NCI-H460 (cell line): Measurements from ENCODE around the gene FHAD1. TPM values are rescaled to one million over a fixed set of nuclear protein-coding genes. Genes with fewer than 3 reads are reported as not detected.
"Not testable (repeated sequence)": the region's sequence is repeated elsewhere in the genome, so short reads cannot be mapped to it uniquely, and the experiment has no call there.

Source experiments
- DNase-seq: peaks from one replicate; pipeline ENCODE4 v3.0.0-alpha.2; 2016; ENCODE audit warnings: low read depth; ENCODE audit errors: extremely low read depth
- total RNA-seq: library from RNA; depleted of rRNA; stranded (reverse); fragments of >200 nt; shearing (Covaris generic); gene quantifications from 2 replicates; pipeline ENCODE4 v1.2.3, GENCODE V29; 2014

The FHAD1 gene
- total RNA-seq, 1 experiment from 2014 or later, result 101 TPM

DNA sequence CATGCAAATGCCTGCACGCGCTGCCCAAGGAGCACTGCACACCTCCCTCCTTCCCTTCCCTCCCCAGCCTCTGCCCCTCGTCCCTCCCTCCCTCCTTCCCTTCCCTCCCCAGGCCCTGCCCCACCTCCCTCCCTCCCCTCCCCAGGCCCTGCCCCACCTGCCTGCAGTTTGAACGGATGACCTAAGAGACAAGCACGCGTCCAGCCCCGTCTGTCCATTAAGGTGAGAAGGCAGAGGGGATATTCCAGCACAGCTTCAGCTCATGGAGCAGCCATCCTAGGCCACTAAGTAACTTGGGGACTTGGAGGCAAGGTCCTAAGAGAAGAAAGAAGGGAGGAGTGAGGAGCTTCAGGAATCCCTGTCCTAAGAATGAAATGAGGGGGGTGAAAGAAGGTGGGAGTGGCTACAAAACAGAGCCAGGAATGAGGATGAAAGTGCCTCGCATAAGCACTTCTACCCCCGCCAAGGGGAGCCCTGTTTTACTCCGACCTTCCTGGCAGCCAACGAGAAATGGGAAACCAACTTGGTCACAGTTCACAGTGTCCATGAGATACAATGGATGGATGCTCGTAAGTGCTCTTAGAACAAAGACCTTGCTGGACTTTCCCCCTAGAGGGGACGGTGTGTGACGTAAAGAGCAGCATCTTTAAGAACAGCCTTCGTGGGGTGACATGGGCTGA lies 141.3 kb downstream of the FHAD1 start:
- no peak for DNase-seq

DNA sequence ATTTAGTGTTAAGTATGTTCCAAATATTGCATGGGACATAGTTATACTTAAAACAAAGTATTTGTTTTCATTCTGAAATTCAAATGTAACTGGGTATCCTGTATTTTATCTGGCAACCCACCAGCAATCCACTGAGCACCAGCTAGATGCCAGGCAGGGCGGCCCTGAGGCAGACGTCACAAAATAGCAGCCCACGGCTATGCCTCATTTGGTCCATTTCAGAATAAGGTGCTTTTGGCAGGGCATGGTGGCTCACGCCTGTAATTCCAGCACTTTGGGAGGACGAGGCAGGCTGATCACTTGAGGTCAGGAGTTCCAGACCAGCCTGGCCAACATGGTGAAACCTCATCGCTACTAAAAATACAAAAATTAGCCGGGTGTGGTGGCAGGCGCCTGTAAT lies 142.8 kb downstream of the FHAD1 start:
- not testable (repeated sequence) for DNase-seq

DNA sequence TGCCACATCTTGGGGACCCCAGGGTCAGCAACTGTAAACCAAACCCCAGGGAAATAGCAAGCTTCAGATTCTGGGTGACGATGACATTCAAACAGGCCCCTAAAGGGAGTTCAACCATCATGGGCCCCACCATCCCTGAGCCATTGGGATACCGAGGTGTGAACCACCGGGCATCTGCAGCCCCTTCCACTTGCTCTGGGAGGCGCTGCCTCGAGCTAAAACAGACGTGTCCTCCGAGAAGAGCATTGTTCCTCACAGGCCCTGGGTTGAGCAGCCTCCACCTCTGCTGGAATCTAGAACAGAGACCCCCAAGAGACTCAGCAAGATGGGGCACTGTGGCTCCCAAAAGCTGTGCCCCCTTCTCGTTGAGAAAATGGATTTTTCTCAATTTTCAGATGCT lies 143.6 kb downstream of the FHAD1 start:
- no peak for DNase-seq

DNA sequence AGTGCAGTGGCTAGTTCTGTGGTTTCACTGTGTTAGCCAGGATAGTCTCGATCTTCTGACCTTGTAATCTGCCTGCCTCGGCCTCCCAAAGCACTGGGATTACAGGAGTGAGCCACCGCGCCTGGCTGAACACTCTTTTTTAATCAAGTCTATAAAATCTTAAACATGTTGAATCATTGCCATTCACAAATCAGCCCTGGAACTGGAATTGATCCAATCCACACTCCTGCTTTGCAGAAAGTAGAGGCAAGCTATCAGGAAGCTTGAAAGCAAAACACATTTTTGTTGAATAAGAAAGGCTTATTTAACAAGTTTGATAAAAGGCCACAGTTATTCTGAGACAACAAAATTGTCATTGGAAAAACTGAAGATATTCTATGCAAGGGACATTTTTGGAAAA lies 144.3 kb downstream of the FHAD1 start:
- no peak for DNase-seq

DNA sequence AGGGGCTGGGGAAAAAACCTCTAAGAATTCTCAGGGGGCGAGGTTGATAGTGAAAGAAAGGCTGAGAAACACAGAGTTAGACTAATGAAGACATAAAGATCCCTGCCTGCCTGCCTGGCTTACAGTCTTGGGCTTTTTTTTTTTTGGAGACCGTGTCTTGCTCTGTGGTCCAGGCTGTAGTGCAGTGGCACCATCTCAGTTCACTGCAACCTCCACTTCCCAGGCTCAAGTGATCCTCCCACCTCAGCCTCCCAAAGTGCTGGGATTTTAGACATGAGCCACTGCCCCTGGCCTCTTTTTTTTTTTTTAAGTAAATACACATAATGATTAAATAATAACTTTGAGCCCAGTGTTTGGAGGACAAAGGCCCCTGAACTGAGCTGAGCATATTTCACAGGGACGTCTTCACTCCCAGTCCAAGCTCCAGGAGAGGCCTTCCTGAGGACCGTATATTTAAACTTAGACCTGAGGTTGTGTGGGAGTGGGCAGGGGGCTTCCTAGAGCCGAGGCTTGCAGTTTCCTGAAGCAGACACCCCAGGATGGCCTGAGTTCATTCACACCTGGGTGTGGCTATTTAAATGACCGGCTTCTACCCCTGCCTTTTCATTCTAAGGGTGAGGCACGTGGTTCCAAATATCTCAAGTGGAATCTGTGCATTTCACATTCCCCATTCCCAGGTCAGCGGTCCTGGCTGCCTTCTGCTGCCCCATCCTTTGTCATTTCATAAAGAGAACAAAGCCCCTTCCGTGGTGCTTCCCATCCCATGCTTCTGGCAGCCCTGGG lies 146.6 kb downstream of the FHAD1 start:
- DNase-seq, result no peak

DNA sequence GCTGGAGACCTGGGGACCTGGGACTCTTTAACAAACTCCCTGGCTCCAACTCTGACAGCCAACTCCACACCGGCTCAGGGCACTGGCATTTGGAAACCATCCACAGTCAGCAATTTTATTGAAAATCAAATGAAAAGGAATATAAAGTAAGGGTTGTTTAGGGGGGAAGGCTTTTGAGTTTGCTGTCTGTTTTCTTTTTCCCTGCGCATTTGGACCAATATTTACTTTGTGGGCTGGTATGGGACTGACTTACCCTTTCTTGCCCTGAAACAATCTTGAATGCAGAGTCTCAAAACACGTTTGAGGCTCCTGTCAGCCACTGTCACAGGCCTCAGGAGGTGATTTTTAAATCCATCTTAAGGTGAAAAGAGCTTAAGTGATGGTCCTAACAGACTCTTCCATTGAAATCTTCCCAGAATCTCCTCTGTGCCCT lies 147.3 kb downstream of the FHAD1 start:
- no peak for DNase-seq

DNA sequence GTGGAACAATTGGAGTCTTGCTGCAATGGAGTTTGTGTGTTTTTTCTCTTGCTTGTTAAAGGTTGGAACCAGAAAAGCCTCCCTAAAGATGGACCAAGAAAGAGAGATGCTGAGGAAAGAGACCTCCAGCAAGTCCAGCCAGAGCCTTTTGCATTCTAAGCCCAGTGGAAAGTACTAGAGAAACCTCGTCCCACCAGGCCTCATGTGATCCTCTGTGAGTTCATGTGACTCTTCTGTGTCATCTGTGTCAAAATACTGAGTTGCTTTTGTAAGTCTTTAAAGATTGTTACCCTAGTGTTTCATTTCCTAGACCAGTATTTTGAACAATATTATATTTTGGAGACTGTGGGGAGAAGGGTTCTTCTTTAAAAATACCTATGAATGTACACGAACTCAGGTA lies 150.2 kb downstream of the FHAD1 start:
- no peak for DNase-seq

DNA sequence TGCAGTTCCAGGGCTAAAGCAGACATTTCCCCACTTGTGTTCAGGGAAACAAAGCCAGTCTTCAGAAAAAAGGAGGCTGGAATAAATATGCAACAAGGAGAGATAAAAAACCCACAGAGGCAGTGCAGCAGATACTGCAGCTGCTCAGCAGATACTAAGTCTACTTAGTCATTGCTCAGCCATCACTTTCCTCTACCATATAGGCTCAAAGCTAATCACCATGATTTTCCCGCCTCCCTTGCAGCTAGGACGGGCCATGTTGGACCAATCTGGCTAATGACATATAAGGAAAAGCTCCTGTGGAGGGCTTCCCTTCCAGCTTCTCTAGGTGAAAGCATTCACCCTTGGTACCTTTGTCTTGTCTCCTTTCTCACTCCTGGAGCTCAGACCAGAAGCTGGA lies 152.7 kb downstream of the FHAD1 start:
- no peak for DNase-seq

DNA sequence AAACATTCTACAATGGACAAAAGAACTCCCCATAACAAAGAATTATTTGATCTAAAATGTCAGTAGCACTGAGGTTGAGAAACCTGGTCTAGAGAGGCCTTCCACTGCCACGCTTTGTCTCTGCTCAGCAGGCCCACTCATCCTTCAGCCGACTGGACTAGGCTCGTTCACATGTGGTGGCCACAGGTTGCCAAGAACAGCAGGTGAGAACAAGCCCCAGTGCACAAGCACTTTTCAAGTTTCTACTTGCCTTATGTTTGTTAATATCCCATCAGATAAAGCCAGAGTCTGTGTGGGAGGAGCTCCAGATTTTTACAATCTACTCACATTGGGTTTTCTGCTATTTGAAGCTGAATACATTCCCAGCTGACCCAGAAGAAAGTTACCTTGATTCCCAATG lies 153.6 kb downstream of the FHAD1 start:
- DNase-seq, result no peak

DNA sequence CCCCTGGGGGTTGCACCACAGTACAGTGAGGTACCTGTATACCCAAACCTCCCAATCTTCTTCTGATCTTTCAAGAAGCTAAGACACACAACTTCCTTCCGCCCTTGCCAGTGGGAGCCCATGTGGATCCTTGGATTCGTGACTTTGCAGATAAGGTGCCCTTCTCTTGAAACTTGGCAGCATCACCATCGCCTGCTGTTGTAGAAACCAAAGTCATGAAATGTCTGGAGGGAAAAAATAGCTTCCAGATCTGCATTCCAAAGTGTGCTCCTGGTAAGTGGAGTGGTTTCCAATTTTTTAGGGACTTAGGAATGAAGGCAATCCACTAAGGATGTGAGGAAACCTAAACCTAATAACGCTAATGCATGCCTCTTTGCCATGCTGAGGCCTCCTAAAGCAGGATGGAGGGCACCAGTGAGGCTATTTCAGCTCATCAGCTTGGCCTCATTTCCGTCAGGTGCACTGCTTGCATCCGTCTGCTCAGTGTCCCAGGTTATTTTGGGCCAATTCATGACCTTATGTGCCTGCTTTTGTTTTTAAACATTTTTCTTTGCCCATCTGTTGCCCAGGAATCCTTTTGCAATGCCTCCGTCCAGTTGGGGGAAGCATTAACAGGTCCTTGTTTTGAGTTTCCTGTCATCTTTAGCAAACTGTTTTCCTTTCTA lies 154.5 kb downstream of the FHAD1 start:
- DNase-seq, result no peak

DNA sequence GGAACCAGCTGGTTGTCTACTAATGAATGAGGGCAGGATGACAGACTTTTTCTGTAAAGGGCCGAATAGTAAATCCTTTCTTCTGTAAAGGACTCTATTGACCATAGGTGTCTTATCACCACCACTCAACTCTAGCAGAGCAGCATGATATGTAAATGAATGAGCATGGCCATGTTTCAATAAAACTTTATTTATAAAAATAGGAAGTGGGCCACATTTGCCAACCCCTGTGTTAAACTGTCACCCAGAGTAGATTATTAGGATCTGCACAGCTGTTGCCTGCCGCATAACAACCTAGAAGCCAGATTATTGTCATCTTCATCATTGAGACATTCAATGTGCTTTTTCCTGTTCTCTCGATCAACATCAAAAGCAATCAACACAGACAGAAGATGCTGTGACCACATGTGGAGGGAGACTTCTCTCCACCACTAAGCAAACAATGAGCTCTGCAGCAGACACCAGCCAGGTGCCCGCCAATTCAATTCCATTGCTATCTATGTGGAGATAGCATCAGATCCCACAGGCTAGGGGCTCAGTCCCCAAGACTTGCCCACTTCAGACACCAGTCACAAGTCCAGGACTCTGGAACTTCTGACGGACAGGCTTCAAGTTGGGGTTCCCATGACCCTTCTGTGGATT lies 155.9 kb downstream of the FHAD1 start:
- DNase-seq, result no peak

DNA sequence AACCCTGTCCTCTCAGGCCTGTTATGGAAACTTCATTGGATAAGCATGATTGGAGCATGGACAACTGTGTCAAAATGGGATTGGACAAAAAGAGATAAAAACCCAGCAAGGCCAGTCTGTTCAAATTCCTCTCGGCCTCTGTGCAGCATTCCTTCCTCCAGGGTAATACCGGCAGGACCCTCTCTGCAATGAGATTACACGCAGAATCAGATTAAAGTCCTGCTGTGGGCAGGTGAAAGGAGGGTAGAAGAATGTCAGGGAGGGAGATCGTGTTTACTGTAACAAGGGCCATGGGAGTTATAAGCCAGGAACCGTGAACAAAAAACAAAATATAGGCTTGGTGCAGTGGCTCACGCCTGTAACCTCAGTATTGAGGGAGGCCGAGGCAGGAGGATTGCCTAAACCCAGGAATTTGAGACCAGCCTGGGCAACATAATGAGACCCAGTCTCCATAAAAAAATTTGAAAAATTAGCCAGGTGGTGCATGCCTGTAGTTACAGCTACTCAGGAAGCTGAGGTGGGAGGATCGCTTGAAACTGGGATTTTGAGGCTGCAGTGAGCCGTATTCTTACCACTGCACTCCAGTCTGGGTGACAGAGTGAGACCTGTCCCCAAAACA lies 157.0 kb downstream of the FHAD1 start:
- DNase-seq, result no peak

DNA sequence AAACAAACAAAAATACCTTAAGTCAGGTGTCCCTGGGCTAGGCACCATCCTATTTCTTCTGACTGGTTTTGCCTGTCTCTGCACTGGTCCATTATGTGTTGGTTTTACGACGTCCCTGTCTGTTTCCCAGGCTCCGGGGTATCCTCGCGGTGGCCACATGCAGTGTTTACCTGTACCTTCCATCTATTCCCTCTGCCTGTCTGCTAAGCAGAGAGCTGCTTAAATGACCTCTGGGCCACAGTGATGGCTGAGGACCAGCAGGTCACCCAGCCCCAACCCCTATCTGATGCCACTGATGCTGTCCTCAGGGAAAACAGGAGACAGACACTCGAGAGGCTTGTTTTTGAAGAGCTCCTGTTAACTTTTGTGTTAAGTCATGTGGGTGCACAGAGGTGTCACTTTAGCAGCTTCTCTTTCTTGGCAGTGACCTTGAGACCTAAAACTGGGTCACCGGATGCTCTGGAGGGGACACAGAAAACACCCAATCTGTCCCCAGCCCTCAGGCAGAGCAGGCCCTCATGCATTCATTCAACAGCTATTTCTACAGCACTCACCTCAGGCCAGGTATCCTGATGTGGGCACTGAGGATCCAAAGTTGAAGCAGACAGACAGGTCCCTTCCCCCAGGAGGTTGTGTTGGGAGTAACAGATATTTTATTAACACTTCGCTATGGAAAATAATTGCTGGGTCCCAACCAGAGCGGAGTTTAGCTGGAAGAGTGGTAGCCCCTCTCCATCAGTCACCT lies 158.3 kb downstream of the FHAD1 start:
- DNase-seq, result no peak

DNA sequence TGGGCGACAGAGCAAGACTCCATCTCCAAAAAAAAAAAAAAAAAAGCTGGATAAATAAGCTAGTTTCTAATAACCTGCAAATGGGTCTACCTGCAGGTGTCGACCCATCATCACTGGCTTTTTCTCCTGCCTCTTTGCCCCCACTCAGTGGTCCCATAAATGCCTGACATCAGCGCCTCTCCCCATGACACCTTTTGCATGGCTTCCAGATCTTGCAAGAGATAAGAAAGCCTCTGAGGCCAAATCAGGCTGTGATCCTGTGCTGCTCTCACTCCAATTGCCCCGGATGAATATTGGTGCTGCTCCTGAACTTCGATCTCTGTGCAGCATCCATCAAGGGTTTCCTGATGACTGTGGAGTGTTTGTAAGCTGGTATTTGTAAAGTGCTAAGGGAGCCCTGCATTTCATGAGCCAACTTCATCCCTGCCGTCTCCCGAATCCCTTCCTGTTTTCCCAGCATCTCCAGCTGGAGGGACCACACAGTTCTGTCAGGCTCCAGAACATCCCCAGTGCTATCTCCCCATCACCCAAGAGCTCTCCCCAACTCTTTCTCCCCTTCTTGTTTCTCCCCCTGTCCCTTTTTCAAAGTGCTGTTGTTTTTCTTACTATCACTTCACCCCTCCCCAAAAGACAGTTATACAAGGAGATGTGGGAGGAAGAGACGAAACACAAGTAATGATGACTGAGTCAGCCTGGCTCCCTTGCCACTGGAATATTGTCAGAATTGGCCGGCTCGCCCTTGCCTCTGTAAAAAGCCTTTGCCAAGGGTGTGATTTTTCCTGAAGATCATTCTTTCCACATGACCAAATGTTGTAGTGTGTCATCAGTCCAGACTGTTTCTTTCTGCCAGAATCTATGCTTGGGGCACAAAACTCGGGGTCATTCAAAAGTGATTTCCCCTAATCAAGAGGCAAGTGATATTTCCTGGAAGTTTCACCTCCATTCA lies 159.9 kb downstream of the FHAD1 start:
- DNase-seq, result peak; percentile 64

DNA sequence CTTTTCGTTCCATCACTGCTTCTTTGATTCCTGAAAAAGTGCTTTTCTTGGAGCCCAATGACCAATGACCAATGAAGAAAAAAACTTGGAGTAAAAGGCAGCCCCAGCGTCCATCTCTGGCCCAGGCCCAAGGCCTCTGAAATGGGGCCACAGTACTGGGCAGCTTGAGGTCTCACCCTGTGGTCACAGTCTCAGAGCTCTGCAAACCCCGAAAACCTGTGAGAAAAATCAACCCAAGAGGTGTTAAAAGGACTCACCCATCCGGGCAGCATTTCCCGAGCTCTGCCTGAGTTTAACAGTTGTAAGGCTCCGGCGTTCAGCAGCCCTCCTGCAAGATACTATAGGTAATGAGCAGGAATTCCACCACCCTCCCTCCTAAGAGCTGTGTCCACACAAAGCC lies 160.6 kb downstream of the FHAD1 start:
- DNase-seq, result peak; percentile 85

DNA sequence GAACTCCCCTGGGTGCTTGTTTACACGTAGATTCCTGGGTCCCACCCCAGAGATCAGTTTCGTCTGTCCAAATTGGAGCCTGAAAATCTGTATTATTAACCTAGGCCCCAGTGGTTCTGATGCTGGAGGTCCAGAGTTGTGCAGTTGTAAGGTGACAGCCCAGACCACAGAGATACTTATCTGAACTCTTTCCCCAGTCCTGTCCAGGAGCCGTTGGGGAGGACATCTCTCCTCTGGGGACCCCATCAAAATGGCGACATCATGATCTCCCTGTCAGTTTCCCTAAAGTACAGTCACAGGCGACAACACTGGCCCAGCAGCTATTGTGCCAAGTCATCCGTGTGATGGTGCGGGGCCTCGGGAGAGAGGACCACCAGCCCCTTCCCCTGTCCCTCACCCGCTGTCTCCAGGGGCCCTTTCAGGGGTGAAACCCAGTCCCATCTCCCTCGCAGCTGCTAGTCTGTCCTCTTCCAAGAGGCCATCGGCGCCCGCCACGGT lies 161.9 kb downstream of the FHAD1 start:
- DNase-seq, result no peak

DNA sequence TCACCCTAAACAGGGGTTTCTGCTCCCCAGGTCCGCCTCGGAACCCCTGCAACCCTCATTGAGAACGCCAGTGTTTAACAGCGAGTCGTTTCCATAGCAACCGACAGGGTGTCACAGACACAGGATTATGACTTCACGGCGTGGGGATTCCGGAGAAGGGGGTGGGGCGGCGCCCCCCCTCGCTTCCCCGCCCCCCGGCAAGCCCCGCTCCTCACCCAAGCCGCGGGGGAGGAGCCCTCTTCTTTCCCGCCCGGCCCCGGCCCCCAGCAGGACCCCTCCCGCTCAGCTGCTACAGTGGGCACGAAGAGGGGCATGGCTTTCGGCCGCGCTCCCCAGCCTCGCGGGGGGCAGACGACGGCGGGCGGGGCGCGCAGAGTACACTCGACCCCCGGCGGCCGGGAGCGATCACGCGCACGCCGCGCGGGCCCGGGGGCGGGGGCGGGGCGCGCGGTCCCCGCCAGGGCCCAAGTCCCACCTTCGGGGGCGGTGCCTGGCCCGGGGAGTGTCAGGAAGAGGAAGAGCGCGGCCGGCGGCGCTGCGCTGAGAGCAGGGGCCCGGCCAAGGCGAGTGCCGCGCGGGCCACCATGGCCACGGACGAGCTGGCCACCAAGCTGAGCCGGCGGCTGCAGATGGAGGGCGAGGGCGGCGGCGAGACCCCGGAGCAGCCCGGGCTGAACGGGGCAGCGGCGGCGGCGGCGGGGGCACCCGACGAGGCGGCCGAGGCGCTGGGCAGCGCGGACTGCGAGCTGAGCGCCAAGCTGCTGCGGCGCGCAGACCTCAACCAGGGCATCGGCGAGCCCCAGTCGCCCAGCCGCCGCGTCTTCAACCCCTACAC lies 162.6 kb downstream of the FHAD1 start, which contains the start of gene EFHD2:
TSS of gene EFHD2 (plus strand) at position 501 of the 835 bp plus-strand sequence. CDS start at position 585, 84 bp downstream.
- DNase-seq, result peak; percentile 89
